SU-DHL-6 (cell line): ENCODE data around the gene PLCL1.

Experiments
- CTCF ChIP-seq: fragments of 200-600 bp; sonication (generic); IDR thresholded peaks from one replicate; pipeline ENCODE4 v1.5.1; 2017; ENCODE audit warnings: antibody characterized with exemption, mild to moderate bottlenecking, low read length, moderate library complexity; ENCODE audit not compliant: insufficient read depth, poor library complexity, severe bottlenecking
- EZH2phosphoT487 ChIP-seq: fragments of 200-600 bp; sonication (generic), shearing (Covaris generic); conservative IDR thresholded peaks from 2 replicates; pipeline ENCODE4 v1.6.1; 2018; ENCODE audit warnings: mild to moderate bottlenecking, antibody characterized with exemption, low read length, moderate library complexity, mixed read lengths

- TF ChIP-seq CTCF (no peak), EZH2phosphoT487 (no peak)
Measured at GRCh38 chr2:198102856-198103255, 298.5 kb downstream of the PLCL1 start.
